Uterus (tissue), 2 donors: ENCODE data around the gene ITGB8.

Experiments used
- CTCF ChIP-seq, 4 experiments: fragments of 200-600 bp in 2 of 4; fragments of 450-650 bp in 2 of 4; sonication (generic) in 2 of 4; IDR thresholded peaks; one replicate each; pipeline ENCODE4 v1.5.1; 2016 to 2019; ENCODE audit warnings: antibody characterized with exemption in 4 of 4, mild to moderate bottlenecking in 2 of 4, moderate library complexity in 1 of 4
- POLR2A ChIP-seq, 2 donors: fragments of 450-650 bp; IDR thresholded peaks; one replicate each; pipeline ENCODE4 v1.6.1; 2016; ENCODE audit warnings: antibody characterized with exemption in 2 of 2, mild to moderate bottlenecking in 1 of 2, moderate library complexity in 1 of 2

GRCh38 chr7:20320322-20320721, 10.4 kb upstream of the ITGB8 start:
- TF ChIP-seq POLR2A (IDR thresholded peaks at IDR 0.05) (no peak), CTCF (IDR thresholded peaks at IDR 0.05) (no peak)
